ENCODE results near the gene TMEM178A. TPM values are rescaled to one million over a fixed set of nuclear protein-coding genes. Genes with fewer than 3 reads are reported as not detected.
"Not testable (repeated sequence)": the region's sequence is repeated elsewhere in the genome, so short reads cannot be mapped to it uniquely, and the experiment has no call there.

Gene TMEM178A
- polyA plus RNA-seq, 4 donors, result 70.6 to 121 (median 85.6) TPM

DNA sequence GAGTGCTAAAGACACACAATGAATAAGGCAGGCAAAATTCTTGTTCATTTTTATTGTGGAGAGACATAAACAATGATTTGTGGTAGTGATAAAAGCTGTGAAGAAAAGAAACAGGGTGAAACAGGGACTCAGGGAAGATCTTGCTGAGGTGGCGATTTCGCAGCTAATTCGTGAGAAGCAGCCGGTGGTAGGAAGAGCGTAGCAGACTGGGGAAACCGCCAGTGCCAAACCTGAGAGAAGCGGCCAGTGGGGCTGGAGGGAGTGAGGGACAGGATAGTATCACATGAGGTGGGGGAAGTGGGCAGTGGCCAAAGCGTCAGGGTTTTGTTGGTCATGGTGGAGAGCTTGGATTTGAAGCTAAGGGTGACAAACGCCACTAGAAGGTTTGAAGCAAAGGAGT lies 42.3 kb downstream of the TMEM178A start:
- no peak for DNase-seq (ENCODE audit: low read depth in 4 of 4, low spot score in 2 of 4)

DNA sequence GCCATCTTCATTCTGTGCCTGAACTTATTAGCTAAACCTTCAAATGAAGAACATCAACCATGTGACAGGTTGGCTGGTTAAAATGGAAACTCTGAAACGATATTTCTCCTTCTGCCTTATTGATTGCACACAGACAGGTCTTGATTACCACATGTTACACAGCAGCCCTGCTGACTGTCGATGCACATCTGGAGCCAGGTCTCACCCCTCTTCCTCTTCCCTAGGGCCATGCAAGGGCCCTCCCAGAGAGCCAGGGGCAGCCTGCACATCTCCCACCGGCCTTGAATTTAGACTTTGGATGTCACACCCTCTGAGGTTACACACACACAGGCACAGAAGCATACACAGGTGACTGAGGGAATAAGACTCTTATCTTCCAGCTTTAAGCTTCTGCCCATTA lies 45.1 kb downstream of the TMEM178A start:
- DNase-seq (ENCODE audit: low read depth in 4 of 4, low spot score in 2 of 4), result no peak

DNA sequence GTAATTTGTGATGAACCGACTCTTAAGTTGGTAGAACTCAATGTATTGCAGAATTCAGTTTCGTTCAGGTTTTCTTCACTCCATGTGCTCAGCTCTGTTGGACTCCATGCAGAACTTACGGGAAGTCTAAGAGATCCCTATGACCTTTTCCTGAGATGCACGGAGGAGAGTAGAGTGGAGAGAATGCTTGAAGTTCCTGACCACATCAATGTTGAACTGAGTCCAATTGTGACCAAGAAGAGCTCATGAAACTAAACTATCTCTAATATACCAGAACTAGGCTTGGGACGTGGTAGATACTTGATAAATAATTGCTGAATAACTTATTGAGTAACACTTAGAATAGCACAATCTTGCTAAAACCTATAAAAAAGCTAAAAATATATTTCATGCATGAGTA lies 47.2 kb downstream of the TMEM178A start:
- no peak for DNase-seq (ENCODE audit: low read depth in 4 of 4, low spot score in 2 of 4)

DNA sequence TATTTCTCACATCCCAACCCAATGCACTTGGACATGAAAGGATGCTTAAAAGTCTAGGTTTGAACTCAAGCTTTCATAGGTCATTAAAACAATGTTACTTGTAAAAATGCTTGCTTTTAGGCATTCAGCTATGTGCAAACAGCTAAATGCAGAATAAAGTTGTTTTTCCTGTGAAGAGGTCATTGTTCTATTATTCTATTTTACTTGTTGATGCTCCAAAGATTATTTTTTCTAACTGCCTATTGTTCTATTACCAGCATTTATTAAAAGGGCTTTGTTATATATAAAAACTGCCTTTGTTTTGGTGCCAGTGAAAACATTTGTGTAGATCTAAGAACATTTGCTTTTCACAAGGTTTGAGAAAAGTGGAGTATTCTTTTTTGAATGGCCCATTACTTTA lies 49.4 kb downstream of the TMEM178A start:
- DNase-seq (ENCODE audit: low read depth in 4 of 4, low spot score in 2 of 4), result no peak

DNA sequence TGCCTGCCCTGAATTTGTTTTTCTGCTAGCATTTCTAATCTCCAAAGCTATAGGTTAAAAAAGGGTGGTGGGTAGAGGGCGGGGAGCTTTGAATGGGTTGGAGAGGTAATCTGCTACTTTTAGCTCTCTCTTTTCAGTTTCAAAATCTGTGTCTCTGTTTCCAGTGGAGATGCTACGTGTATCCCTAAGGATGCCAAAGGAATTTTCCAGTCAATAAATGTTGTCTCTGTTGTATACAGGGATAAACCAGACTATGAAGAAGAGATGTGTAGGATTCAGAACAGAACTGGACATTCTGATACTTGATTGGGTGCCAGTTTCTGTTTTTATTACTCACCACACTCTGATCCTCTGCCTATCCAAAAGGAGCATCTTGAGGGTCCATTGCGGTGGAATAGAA lies 50.1 kb downstream of the TMEM178A start:
- no peak for DNase-seq (ENCODE audit: low read depth in 4 of 4, low spot score in 2 of 4)

DNA sequence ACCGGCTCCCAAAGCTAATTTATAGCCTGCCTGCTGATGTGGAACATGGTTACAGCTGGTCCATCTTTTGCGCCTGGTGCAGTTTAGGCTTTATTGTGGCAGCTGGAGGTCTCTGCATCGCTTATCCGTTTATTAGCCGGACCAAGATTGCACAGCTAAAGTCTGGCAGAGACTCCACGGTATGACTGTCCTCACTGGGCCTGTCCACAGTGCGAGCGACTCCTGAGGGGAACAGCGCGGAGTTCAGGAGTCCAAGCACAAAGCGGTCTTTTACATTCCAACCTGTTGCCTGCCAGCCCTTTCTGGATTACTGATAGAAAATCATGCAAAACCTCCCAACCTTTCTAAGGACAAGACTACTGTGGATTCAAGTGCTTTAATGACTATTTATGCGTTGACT lies 51.4 kb downstream of the TMEM178A start:
- DNase-seq (ENCODE audit: low read depth in 4 of 4, low spot score in 2 of 4), result no peak

DNA sequence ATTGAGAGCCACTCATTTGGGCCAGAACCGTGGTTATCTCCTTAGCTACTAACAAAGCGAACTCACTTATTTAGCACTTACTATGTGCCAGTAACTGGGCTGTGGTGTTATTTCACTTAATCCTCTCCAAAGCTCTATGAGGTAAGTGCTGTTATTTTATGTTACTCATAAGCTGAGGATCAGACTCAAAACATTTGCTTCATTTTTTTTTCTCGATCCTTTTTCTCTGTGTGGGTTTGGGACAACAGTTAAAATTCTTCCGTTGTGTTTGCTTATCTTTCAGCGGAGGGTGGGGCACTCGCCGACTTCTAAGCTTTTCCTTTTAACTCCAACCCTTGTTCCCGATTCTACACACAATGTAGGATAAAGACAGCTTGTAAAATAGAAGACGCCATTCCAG lies 52.8 kb downstream of the TMEM178A start:
- no peak for DNase-seq (ENCODE audit: low read depth in 4 of 4, low spot score in 2 of 4)

DNA sequence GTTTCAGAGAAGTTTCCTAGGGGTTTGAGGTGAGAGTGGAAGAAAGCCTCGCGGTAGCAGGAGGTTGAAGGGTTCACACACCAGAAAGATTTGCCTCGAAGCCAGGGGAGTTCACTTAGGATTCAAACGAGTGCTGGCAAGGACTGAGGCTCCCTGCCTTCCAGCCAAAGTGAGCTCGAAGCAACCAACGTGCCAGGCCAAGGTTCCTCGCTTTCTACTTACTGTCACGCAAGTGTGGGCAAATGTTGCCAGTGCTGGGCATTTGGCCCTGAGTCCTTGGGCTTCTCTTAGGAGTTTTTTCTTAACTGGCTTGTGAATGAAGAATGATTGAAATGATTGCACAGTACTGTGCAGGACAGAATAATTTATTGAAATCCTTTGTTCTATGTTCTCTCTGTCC lies 53.6 kb downstream of the TMEM178A start:
- no peak for DNase-seq (ENCODE audit: low read depth in 4 of 4, low spot score in 2 of 4)

DNA sequence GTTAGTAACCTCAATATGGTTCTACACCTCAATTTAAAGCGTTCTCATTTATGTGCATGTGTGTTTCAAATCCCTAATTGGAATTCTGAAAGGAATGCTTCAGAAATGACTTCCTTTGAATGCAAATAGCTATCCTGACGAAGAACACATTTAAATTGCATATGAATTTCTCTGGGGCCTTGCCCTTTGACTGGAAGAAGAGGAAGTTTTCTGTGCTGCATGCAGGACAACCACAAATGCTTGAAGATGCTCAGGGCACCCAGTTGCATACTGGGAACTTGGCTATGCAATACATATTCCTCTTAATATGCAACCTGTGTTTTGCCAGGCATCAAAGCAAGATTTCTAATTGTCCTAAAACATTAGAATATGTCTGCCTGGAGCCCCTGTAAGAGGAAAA lies 55.3 kb downstream of the TMEM178A start:
- no peak for DNase-seq (ENCODE audit: low read depth in 4 of 4, low spot score in 2 of 4)

DNA sequence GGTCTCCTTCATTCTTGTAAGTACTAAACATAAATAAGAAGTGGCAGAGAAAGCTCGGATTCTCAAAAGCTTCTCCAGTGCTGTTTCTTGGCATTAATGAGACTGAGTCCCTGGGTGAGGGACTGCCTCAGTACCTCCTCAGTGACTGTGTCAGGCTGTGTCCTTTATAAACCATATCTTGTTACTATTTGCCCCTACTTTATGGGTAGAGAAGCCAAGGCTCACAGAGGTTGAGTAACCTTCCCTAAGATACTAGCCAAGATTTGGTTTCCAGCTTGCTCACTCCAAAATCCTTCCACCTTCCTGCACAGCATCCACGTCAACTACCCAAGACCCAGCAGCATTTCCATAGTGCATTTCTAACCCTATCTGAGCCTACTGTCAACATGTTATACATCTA lies 57.8 kb downstream of the TMEM178A start:
- no peak for DNase-seq (ENCODE audit: low read depth in 4 of 4, low spot score in 2 of 4)

DNA sequence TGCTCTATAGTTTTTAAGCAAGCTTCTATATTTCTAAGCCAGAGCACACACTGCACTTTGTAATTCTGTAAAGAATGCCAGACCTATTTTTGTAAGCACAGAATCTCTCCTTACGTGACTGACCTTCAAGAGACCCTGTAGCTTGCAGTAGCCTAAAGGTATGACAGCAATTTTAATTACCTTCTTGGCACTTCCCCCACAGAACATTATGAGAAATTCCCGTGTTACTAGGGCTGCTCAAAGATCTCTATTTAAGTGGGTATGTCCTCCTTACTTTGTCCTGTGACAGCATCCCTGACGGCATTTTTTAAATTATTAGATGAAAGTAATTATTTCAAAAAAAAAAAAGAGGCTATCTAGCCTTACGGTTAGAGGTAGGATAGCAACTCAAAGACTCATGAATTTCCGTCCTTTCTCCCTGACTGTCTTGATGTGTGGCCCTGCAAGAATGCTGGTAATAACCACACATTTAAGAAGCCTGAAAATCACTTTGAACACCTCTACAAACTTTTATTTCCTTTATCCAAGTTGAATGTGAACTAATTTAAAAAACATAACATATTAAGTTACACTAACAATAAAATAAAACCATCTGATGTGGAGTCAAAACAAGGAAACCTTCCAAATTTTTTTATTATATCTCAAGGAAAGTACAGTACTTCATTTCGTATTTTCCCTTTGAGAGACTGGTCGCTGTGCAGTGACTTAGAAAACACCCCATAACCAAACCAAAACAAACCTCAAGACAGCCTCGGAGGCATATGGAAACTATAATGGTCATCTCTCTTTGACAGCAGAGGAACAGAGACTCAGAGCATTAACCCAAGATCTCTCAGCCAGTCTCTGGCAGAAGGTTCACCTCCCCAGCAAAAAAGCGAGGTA lies 58.5 kb downstream of the TMEM178A start:
- DNase-seq (ENCODE audit: low read depth in 4 of 4, low spot score in 2 of 4), result peak in 1 of 4 donors; percentile 31

DNA sequence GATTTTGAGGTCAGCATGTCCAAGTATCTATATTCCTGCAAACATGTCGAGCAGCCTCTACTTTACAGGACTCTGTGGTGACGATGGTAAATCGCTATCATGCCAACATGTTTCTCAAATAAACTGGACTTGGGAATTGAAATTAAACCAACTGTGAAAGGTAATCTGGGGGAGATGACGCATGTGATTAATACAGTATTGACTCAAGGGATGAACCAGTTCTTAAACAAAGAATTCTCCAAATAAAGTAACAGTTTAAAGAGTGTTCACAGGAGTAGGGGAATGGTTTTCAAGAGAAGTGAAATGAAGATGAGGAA lies 59.1 kb downstream of the TMEM178A start:
- no peak for DNase-seq (ENCODE audit: low read depth in 4 of 4, low spot score in 2 of 4)

DNA sequence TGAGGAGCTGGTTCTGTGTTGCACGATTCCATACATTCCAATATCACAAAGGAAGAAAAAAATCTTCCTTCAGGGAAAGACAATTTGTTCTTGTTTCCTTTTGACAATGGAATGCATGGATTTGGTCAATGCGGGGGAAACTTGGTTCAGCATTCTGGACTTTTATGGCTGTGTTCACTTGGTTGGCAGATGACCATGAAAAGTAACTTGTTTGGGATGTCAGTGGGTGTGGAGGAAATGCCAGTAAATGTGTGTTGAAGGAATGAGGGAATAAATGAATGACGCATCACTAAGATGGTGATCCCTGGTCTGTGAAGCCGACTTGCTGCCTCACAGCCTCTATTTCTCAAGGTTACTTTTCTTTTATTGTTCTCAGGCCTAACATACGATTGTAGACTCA lies 59.7 kb downstream of the TMEM178A start:
- no peak for DNase-seq (ENCODE audit: low read depth in 4 of 4, low spot score in 2 of 4)

DNA sequence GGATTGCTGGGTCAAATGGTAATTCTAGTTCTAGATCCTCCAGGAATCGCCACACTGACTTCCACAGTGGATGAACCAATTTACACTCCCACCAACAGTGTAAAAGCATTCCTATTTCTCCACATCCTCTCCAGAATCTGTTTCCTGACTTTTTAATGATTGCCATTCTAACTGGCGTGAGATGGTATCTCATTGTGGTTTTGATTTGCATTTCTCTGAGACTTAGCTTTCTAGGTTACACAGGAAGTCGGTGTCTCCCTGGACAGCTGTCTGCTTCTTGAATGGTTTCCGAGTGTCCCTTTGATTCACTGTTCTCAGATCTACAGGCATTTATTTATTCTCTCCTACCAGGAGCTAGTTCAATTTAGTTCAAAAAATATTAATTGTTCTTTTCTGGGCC lies 62.4 kb downstream of the TMEM178A start:
- not testable (repeated sequence) for DNase-seq (ENCODE audit: low read depth in 4 of 4, low spot score in 2 of 4)

DNA sequence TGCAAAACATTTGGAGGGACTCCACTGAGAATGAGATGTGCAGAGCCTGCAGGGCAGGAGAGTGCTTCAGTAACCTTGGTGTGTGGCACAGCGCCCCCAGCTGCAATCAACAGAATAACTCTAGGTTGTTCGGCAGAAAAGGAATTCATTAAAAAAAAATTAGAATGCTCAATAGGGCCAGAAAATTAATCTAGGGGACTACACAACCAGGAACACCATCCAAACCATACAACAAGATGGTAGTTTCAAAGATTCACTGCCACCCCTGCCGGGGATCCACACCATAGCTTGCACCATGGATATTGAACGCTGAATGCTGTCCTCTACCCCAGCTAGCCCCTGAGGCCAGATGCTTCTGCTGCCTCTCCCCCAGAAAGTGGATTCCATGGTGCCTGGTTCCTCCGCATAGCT lies 63.2 kb downstream of the TMEM178A start:
- no peak for DNase-seq (ENCODE audit: low read depth in 4 of 4, low spot score in 2 of 4)

DNA sequence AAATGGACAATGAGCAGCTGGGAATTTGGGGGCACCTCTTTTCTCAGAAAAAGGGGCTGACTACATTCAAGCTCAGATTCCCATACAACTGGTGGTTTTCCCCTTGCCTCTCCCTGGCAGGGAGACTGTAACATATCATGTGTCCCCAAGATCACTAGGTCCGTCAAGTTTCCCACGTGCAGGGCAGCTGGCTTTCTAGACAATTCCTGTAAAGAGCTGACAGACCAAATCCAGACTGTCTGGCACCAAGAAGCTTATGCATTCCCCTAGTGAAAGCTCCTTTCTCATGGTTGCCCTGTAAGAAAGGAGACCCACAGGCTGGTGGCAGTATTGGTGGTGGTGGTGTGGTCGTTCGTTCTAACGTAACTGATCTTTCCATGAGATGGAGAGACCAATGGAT lies 64.6 kb downstream of the TMEM178A start:
- DNase-seq (ENCODE audit: low read depth in 4 of 4, low spot score in 2 of 4), result no peak

DNA sequence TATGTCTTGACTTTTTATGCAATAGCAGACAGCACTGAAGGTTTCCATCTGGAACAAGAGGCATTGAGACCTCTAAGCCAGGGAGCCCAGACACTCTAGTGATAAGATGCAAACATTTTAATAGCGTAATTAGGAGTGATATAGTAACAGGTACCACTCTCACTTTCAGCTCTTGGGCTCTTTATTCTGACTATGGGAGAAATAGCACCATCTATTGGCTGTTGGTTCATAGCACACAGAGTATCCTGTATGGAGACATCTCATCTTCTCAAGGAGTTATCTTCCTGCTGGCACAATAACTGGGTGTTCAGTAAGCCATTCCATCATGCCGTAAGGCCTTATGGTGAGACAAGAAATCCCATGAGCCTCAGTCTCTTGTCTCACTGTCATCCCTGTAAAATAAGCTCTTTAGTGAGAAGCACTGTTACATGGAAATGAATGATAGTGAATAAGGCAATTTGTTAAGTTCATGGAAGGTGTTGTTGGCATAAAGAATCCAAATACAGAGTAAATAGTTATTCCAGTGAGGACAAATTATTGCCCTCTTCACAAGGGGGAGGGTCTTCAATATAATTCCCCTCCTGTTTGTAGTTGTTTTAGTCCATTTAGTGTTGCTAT lies 65.1 kb downstream of the TMEM178A start:
- DNase-seq (ENCODE audit: low read depth in 4 of 4, low spot score in 2 of 4), result no peak

DNA sequence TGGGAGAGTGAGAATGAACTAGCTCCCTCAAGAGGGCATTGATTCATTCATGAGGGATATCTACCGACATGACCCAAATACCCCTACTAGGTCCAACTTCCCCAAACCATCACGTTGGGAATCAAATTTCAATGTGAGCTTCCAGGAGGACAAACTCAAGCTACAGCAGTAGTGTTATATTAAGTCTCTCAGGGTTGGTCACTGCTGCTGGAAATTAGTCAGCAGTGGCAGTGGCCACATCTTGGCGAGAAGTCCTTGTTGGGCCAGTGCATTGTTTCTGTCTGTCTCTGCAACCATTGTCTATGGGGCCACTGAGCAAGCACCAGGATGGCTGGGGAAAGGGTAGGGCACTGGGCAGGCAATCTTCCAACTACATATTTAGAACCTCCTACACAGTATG lies 65.8 kb downstream of the TMEM178A start:
- no peak for DNase-seq (ENCODE audit: low read depth in 4 of 4, low spot score in 2 of 4)

DNA sequence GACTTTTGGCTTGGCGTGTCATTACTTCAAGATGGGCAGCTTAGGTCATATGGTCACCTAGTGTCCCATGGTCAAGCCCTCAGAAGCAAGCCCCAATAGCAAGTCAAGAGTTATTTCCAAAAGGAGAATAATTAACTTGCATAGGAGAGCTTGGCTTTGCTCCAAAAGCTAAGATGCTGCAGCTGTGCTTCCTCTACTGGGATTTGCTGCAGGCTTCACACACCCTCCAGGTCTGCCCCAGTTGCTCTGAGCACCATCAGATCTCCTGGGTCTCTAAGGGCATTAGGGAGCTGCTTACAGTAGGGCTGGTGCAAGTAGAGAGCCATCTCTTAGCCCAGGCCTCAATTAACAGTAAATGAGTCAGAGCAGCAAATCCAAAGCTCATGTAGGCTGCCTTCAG lies 66.8 kb downstream of the TMEM178A start:
- peak in 1 of 4 donors; percentile 20 for DNase-seq (ENCODE audit: low read depth in 4 of 4, low spot score in 2 of 4)

DNA sequence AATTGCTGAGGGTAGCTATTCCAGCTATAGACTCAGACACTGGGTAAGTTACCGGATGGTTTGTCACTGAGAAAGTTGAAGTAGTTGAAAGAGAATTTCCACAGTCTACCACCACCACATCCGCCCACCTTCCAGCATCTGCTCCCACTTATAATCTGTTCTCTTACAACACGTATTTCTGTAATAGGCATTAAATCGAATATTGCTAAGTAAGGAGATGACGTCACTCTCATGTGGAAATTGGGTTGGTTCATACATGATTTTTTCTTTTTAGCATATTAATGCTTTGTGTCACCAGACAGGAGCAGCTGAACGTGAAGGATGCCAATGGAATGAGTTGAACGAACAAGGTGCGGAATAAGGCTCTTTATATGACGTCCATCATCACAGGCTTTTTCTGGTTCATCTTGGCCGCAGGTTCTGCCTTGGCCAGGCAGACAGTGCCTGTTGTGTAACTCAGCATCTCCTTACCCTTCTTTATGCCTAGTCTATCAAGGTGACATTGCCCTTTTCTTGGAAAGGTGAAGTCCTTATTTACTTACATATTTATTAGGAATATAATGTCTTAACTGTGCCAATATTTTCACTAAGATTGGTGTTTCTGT lies 67.5 kb downstream of the TMEM178A start:
- no peak for DNase-seq (ENCODE audit: low read depth in 4 of 4, low spot score in 2 of 4)

DNA sequence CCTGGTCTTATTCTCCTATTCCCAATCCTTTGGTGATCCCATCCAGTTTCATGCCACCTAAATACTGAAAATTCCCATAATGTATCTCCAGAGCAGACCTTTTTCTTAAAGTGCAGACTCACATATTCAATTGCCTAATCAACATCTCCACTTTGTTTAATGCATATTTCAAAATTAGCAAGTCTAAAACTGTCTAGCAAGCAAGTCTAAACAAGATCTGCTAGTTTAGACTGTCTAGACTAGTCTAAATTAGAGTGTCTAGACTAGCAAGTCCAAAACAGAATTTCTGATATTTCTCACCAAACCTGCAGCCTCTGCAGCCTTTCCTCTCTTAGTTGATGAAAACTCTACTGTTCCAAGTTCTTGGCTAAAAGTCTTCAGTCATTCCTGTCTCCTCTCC lies 68.7 kb downstream of the TMEM178A start:
- no peak for DNase-seq (ENCODE audit: low read depth in 4 of 4, low spot score in 2 of 4)

DNA sequence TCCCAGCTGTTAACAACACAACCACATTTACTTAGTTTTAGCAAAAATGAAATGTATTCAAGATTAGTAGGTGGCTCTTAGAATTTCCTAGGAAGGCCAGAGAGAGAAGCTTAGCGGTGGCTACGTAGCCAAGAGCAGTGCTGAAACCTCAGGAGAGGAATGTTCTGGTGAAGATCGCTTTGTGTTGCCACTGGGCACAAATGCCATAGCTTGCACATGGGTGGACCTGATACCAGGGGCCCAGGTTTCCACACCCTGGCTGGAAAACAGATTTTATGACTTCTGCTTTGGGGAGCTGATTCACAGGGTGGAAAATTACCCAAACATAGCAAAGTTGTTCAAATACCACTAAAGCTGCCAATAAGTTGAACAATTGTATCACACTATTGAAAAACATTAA lies 69.9 kb downstream of the TMEM178A start:
- DNase-seq (ENCODE audit: low read depth in 4 of 4, low spot score in 2 of 4), result no peak
